Midbrain (tissue), 1 donor: ENCODE measurements around the gene RIOX2.

Source experiments
- DNase-seq: peaks from one replicate; lab custom pipeline; 2025; lab: John Stamatoyannopoulos, UW

Gene RIOX2

DNA sequence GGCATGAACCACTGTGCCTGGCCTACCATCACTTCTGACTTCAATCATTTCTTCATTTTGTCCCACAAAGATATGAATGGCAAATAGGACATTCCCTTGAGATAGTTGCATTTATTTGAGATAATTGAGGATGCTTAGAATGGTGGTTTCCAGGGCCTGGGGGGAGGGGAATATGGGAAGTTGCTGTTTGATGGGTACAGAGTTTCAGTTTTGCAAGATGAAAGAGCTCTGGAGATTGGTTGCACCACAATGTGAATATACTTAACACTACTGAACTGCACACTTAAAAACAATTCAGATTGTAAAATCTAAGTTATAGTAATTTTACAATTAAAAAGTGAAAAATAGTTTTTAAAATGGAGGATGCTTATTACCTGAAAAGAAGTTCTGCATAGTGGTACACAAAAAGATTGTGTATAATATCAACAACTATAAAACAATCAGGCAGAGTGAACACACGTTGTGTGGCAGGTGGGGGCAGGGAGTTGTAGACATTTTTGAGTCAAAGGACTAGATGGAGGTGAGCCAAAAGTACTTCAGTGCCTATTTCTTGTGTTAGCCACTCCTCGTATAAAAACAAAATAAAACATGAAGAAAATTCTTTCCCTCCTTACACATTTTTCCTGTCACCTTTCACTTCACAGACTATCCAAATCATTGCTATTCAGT is 18.5 kb upstream of the RIOX2 start:
- no peak for DNase-seq

DNA sequence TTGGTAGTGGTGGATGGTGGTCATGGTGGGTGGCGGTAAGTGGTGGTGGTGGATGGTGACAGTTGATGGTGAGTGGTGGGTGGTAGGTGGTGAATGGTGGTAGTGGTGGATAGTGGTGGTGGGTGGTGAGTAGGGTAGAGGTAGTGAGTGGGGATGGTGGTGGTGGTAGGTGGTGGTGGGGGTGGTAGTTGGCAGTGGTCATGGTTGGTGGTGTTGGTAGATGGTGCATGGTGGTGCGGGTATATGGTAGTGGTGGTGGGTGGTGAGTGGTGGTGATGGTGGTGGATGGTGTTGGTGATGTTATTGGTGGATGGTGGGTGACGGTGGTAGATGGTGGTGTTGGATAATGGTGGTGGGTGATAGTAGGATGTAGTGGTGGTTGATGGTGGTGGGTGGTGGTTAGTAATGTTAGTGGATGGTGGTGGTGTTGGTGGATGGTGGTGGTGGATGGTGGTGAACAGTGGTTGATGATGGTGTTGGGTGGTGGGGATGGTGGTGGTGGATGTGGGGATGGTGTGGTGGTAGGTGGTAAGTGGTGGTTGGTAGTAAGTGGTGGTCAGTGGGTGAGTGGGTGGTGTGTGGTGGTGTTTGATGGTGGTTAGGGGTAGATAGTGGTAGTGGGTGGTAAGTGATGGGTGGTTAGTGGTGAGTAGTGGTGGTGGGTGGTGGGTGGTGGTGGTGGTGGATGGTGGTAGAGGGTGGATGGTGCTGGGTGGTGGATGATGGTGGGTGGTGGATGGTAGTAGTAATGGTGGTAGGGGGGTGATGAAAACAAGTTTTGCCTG is 16.7 kb upstream of the RIOX2 start:
- no peak for DNase-seq

DNA sequence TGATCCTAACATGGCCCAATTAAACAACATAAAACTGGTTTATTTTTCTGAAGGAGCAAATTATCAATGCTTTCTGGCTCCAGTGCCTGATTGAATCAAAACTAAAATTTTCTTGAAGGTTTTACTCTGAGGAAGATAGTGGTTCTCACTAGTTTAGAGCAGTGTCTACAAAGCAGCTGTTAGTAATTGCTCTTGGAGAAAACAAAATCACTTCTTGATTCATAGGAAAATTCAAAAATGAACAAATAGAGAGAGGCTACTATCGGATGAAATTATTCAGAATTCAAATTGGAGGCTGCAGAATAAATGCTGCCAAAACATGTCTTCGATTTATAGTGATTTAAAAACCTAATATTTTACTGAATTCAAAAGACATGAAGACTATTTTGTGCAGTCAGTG is 15.1 kb upstream of the RIOX2 start:
- no peak for DNase-seq

DNA sequence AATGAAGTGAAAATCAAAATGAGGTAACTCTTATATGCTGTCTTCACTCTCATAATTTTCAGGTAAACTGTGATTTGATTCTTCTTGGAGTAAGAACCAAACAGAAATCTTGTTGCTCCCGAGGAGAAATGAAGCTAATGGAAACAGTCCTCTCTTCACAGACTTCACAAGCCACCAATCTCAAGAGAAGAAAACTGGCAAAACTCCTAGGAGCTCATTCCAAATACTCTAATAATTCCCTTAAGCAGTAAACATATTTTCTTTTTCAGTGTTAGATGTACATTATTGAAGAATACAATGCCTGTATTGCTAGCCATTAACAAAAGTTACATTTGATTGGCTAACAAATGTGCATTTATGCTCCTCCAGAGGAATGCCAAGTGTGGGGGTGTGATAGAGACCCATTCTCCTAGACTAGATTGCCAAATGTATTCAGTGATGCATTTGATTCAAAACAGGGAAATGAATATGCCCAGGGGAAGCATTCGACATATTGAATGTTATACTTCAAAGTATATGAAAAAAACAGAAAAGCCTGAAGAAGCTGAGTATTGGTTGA is 11.8 kb upstream of the RIOX2 start:
- DNase-seq: peak; percentile 9

DNA sequence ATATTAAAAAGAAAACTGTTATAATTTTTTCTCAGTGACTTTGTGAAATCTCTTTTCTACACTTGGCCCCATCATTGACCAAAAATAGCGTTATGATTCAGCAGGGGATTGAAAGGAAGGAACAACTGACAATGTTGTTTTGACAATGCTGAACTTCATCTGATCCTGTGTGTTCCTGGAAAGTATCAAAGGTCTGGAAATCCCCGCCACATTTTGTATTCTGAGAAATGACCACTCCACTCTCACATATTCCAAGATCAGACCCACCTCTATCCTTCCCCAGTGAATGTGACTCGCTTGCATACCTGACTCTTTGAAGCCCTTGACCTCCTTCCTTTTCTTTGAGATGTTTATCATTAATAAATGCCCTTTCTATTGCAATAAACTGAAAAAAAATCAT is 9.7 kb upstream of the RIOX2 start:
- DNase-seq: no peak

DNA sequence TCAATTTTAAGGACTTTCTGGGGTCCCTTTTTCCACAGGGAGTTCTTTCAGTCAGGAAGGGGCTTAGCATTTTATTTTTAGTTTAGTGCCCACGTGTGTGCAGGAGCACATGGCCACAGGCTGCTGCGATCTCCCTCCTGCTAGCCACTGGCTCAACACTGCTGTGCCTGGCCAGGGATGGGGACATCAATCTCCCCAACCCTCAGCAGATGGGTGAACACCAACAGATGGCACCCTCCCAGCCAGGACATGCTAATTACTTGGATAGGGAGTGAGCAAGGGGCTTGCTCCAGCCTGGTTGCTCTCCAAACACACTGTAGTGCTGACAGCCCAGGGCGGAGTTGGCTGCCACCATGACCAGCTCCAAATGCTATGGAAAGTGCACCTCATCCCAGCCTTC is 7.4 kb upstream of the RIOX2 start:
- DNase-seq: no peak

DNA sequence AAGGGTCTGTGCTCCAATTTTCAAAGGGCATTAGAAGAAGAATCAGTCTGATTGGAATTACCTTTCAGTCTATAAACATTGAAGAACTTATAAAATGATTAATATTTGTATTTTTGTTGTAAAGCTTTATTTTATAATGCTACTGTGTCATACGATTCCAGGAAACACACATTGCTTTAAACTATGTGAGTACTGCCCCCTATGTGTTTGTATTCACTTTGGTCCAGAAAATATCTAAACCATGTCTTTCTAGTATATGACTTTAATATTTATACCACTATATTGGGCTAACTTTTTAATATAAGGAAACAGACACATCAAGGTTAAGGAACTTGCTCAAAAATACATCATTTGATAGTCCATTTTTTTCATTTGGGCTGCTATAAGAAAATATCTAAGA is 3.2 kb upstream of the RIOX2 start:
- DNase-seq: no peak

DNA sequence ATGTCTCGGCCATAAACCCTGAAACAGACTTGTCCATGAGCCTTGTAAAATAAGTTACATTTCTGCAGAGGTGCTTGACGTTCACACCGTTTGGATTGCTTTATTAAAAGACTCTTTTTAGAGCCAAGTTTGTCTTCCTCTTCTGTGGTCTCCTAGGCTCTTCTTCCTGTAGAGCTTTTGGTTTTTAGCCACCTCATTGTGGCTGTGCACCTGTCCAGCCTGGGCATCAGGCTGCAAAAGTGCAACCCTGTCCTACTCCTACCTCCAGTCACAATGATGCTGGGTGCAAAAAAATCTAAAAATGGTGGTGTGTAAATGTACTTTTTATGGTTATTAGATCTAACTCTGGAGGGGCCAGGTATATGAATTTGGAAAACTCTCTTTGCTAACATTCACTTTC is 2.8 kb upstream of the RIOX2 start:
- DNase-seq: no peak

DNA sequence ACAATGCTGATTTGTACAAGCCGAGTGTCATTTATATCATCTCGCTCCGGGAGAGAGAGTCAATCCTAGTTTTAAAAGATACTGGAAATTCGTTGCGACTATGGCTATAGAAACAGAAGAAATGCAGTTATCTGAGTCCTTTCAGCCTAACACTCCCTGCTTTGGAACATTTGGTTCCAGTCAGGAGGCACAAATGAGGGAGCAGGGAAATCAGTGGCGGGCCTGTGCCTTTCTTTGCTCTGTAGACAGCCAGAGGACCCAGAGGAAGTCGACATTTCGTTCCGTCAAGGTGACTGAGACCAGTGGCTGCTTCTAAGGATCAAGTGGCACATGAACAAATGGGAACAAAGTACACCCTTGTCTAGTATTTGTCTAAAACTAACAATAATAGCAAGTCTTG is 745 bp upstream of the RIOX2 start:
- no peak for DNase-seq

DNA sequence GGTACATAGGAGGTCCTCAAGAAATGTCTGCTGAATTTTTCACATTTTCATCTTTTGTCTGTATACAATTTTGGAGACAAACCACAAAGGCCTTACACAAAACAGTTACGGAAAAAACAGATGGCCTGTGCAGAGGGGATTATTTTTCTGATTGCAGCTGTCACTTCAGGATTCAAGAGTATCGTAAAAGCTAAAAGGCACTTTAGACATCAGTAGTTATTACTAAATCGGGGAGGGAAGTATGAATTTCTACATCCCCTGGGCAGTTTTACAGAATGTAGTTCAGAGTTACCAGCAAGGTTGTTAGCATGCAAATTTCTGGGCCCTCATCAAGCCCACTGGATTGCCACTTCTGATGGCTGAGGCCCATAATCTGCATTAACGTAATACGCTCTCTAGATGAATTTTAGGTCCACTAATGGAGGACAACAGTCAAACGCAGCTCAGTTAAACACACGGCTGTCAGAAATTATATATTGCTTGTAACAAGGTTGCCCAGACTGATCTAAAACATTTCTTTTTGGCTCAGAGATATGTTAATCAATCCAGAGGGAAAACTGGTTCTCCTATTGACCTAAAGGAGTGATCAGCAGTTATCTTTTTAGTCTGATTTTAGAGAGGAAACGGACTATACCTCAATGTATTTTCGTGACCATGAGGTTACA is 1.1 kb downstream of the RIOX2 start:
- no peak for DNase-seq

DNA sequence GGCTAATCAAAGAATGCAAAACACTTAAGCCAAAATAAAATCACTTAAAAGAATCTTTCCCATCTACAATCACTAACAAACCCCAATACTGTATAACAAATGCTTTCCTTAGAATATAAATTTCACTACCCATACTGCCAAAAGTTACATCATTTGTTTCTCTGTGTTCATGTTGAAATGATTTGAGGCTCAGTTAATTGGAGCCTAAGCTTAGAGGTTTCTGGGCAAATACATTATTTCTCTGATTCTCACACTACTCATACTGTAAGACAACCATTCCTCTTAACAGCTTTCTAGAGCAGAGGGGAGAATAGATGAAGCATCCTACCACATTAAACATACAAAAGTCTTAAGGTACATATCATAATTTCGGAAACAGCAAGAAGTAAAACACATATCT is 2.1 kb downstream of the RIOX2 start:
- no peak for DNase-seq

DNA sequence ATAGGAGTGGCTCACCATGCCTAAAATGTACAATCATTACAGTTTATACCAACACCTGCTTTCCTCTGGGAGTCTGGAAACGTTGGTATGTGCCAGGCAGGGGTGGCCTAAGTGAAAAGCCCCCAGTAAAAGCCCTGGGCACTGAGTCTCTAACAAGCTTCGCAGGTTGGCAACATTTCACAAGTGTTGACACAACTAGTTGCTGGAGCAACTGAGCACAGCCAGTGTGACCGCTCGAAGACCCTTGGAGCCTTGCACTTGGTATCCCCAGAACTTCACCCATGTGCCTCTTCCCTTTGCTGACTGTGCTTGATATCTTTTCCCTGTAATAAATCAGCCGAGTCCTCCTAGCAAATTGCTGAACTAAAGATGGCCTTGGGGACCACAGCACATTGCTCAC is 2.7 kb downstream of the RIOX2 start:
- DNase-seq: no peak

DNA sequence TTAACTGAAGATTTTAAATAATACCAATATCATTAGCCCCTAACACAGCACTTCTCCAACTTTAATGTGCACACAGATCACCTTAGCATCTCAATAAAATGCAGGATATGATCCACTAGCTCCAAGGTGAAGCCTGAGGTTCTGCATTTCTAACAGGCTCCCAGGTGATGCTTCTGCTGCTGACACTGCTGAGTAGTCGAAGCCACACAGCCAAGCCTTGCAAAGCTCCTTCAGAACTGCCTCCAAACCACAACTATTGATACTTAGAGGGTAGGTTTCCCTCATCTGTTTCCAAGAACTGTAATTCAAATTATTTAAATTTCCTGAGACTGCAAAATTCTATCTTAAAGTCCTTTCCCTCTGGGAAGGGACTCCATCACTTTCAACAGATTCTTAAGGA is 3.9 kb downstream of the RIOX2 start:
- no peak for DNase-seq

DNA sequence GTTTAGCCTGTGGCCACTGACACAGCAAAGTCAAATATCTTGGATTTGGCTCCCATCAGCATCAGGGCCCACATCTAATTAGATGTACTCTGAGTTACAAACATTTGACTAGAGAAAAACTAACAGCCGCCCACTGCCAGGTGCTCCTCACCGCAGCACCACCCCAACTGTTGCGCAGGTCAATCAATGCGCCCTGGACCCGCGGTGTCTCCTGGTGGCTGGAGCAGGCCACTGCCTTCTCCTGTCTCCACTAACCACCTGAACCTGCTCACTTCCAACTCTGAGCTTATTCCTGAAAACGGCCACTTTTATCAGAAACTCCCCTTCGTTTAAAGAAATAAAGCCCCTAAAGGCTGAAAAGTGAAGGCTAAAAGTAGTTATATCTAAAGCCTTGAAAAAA is 4.3 kb downstream of the RIOX2 start:
- DNase-seq: no peak

DNA sequence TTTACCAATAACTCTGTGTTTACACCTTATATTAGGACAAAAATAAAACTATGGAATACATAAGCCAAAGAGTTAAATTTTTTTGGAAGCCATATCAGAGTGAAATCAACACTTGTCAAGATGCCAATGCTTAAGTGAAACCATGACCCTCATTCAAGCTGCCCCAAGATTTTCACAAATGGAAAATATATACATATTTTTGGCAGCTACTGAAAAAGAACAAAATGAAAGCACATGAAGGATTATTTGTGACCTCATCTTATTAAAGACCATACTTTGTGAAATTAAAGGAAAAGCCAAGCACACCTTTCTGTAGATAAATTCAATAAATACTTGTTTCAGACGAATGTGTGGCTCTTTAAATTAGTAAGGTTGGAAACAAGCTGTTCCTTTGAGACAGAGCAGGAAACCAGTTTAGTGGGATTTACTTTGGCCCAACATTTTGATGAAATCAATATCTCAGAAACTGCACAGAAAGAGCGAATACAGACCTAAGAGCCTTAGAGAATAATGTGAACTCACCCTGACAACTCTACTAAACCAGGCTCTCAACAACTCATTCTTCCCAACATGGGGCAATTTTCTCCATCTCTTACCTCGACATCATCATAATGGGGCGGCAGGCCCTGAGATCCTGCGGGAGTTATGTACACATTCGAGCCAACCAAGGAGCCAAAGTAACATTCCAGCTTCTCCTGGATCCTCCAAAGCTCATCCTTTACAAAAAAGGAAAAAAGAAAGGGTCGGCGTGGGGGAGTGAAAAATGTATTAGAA is 11.1 kb downstream of the RIOX2 start:
- DNase-seq: no peak

DNA sequence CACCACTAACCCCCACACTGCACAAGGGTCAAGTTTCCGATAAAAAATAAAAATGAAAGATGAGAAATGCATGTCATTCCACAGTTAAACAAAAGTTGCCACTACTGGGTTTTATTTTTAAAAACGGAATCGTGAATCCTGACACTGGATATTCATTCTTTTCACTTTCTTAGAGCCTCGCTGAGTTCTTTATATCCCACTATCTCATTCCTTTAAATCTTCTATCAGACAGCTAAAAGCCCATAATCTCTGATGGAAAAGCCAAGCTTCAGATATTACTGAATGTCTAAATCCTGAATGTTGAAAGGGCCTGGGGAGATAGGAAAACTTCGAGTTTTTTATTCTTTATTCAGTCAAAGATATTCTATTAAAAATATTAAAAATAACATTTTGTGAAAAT is 11.7 kb downstream of the RIOX2 start:
- DNase-seq: no peak

DNA sequence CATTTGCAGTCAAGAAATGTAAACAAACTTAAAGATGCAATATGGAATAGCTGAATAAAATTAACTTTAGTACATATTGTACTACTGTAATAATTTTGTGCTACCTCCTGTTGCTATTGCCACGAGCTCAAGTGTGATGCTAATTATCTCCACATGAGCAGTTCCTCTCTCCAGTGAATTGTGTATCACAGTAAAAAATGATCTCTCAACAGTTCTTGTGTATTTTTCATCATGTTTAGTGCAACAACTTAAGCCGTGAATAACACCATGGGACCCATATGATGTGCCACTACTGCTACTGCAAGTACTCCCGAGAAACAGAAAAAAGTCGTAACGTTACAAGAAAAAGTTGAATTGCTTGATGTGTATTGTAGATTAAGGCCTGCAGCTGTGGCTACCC is 12.4 kb downstream of the RIOX2 start:
- DNase-seq: no peak

DNA sequence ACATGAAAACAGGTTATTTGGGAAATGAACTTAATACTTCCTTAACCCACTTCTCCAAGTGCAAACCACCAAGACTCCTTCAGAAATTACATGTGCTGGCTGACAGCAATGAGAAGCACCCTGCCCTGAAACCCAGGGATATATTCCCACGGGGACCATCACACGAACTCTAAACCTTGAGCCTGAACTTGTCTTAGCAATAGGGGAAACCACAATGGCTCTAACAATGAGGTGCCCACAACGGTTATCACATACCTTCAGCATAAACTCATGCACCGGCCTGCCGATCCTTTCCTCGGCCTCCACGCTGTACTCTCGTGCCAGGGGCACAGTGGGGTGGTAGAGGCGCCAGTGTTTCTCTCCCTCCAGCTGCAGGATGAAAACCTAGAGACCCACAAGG is 13.4 kb downstream of the RIOX2 start:
- DNase-seq: no peak

DNA sequence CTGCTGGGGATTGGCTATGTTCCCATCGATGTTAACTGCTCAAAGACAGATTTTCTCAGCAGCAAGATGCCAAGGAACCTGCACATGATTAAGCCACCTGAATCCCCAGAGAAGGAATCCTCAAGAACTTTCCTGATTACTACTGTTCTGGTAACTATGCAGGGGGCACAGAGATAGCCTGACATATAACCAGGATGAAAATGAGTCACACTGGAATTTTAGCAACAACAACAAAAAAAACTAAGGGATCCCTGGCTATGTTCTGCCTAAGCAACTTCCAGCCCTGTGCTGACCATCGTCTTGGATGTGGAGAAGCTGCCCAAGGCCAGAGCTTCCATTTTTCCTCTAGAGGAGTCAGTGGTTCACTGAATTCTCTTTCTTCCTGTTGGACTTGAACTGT is 13.8 kb downstream of the RIOX2 start:
- no peak for DNase-seq

DNA sequence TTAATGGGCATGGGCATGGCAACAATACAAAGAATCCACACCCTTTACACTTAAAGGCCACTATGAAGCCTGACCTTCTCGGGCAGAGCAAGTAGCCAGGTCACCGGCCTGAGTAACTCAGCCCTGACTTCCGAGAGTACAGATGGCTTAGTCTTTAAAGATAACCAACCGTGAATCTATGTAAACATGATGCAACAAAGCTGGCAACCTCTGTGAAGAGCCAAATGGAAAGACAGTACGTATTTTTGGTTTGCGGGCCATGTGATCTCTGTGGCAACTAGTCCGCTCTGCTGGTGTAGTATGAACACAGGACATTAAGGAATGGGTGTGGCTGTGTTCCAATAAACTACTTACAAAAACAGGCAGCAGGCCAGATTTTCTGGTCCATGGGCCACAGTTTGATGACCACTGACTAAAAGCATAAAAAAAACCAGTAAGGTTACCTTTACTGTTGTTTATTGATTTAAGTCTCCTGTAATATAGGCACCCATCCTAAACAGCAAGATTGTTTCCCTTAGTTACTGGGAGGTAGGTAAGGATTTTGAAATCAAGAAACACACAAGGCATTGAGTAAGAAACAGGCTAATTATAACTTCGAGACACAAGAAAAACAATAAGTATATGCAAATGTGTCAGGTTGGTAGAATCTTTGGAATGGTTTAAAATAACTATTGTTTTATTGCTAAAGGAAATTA is 14.5 kb downstream of the RIOX2 start:
- no peak for DNase-seq

DNA sequence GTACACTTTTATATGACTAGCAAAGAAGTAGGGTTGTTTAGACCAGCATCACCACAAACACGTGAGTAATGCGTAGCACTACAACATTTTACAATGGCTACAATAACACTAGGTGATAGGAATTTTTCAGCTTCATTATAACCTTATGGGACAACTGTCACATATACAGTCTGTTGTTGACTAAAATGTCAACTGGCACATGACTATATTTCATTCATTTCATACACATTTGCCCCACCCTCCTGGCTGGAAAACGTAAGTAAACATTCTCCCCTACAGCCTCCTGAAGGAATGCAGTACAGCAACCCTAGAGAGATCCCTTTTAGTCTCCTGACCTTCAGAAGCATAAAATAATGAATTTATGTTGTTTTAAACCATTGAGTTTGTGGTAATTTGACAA is 16.2 kb downstream of the RIOX2 start:
- DNase-seq: no peak
